HG02610 (cell line): Measurements from ENCODE around the gene SMIM20.
A peak's percentile ranks its signal among the peaks of the same experiment; 100 is the strongest.

ENCODE experiments used
- ATAC-seq: cut with Tn5 transposase; IDR thresholded peaks from one replicate; pipeline ENCODE4 v1.9.1; 2021; ENCODE audit warnings: mild to moderate bottlenecking, moderate library complexity; ENCODE audit not compliant: unreplicated experiment

SMIM20 gene

GRCh38 chr4:25925486-25926201 lies 11.6 kb downstream of the SMIM20 start:
- no peak for ATAC-seq

GRCh38 chr4:25926462-25926861 lies 12.4 kb downstream of the SMIM20 start:
- ATAC-seq, result no peak

GRCh38 chr4:25927361-25928195 lies 13.6 kb downstream of the SMIM20 start:
- ATAC-seq, result no peak

- ATAC-seq, result no peak
These were observed 14.6 kb downstream of the SMIM20 start for GRCh38 chr4:25928379-25929297.

GRCh38 chr4:25929298-25929686 lies 15.3 kb downstream of the SMIM20 start:
- no peak for ATAC-seq

- no peak for ATAC-seq
These were observed 16.8 kb downstream of the SMIM20 start for GRCh38 chr4:25930731-25931354.

- no peak for ATAC-seq
These were observed 22.7 kb downstream of the SMIM20 start for GRCh38 chr4:25936696-25937095.

- no peak for ATAC-seq
These were observed 23.8 kb downstream of the SMIM20 start for GRCh38 chr4:25937801-25938200.

- peak; percentile 39 for ATAC-seq
These were observed 24.3 kb downstream of the SMIM20 start for GRCh38 chr4:25938366-25938765.

- ATAC-seq, result peak; percentile 98
These were observed 24.8 kb downstream of the SMIM20 start for GRCh38 chr4:25938787-25939186.

GRCh38 chr4:25939330-25939729 lies 25.3 kb downstream of the SMIM20 start:
- no peak for ATAC-seq

GRCh38 chr4:25941457-25942221 lies 27.6 kb downstream of the SMIM20 start:
- ATAC-seq, result no peak

- no peak for ATAC-seq
These were observed 29.3 kb downstream of the SMIM20 start for GRCh38 chr4:25943312-25943711.

GRCh38 chr4:25943805-25944204 lies 29.8 kb downstream of the SMIM20 start:
- ATAC-seq, result no peak

- no peak for ATAC-seq
These were observed 34.0 kb downstream of the SMIM20 start for GRCh38 chr4:25948051-25948450.

- ATAC-seq, result no peak
These were observed 35.2 kb downstream of the SMIM20 start for GRCh38 chr4:25949173-25949748.

- no peak for ATAC-seq
These were observed 36.0 kb downstream of the SMIM20 start for GRCh38 chr4:25949994-25950393.

- no peak for ATAC-seq
These were observed 36.7 kb downstream of the SMIM20 start for GRCh38 chr4:25950461-25951389.
